CMK (cell line): ENCODE measurements around the gene PRKCQ.
"Not testable (repeated sequence)": the region's sequence is repeated elsewhere in the genome, so short reads cannot be mapped to it uniquely, and the experiment has no call there.

Experiments used
- DNase-seq: peaks from one replicate; pipeline ENCODE4 v3.0.0-alpha.2; 2010; ENCODE audit warnings: low read depth

PRKCQ gene

GRCh38 chr10:6455592-6455991, 124.5 kb downstream of the PRKCQ start:
- DNase-seq = no peak

GRCh38 chr10:6446711-6447110, 133.4 kb downstream of the PRKCQ start:
- no peak for DNase-seq

GRCh38 chr10:6445671-6446316, 134.3 kb downstream of the PRKCQ start:
- DNase-seq = peak; percentile 8

- not testable (repeated sequence) for DNase-seq
Observed at GRCh38 chr10:6439875-6440274, 140.2 kb downstream of the PRKCQ start.

GRCh38 chr10:6431861-6432260, 148.2 kb downstream of the PRKCQ start:
- DNase-seq = no peak

- no peak for DNase-seq
Observed at GRCh38 chr10:6431186-6431585, 148.9 kb downstream of the PRKCQ start.

- DNase-seq = no peak
Observed at GRCh38 chr10:6430423-6430980, 149.6 kb downstream of the PRKCQ start.

GRCh38 chr10:6427357-6427959, 152.6 kb downstream of the PRKCQ start:
- DNase-seq = no peak

- no peak for DNase-seq
Observed at GRCh38 chr10:6426317-6426716, 153.8 kb downstream of the PRKCQ start.

- DNase-seq = no peak
Observed at GRCh38 chr10:6423413-6424170, 156.5 kb downstream of the PRKCQ start.

GRCh38 chr10:6423004-6423403, 157.1 kb downstream of the PRKCQ start:
- no peak for DNase-seq

GRCh38 chr10:6418613-6419216, 161.4 kb downstream of the PRKCQ start:
- DNase-seq = no peak

GRCh38 chr10:6418167-6418566, 161.9 kb downstream of the PRKCQ start:
- DNase-seq = no peak

GRCh38 chr10:6416892-6417512, 163.1 kb downstream of the PRKCQ start:
- DNase-seq = no peak

- no peak for DNase-seq
Observed at GRCh38 chr10:6411436-6411835, 168.6 kb downstream of the PRKCQ start.

GRCh38 chr10:6410830-6411229, 169.2 kb downstream of the PRKCQ start:
- no peak for DNase-seq

- DNase-seq = no peak
Observed at GRCh38 chr10:6409971-6410643, 170.0 kb downstream of the PRKCQ start.

GRCh38 chr10:6408799-6409198, 171.3 kb downstream of the PRKCQ start:
- no peak for DNase-seq

GRCh38 chr10:6407034-6407721, 172.9 kb downstream of the PRKCQ start:
- no peak for DNase-seq

GRCh38 chr10:6406220-6407033, 173.6 kb downstream of the PRKCQ start:
- no peak for DNase-seq
